NB4 (cell line): ENCODE data around the gene MYADML2.

Source experiments
- POLR2A ChIP-seq: IDR thresholded peaks from 2 replicates; pipeline ENCODE4 v1.6.1; 2011; ENCODE audit warnings: mild to moderate bottlenecking; ENCODE audit not compliant: insufficient read length; ENCODE audit errors: extremely low read depth
- TF ChIP-seq, protein P1 (sequence below): IDR thresholded peaks from one replicate; pipeline ENCODE4 v1.5.1; 2012; ENCODE audit warnings: low read depth, low read length
- TF ChIP-seq, protein P2 (sequence below): IDR thresholded peaks from 2 replicates; pipeline ENCODE4 v1.6.1; 2011; ENCODE audit warnings: low read depth, low read length

GRCh38 chr17:81912441-81913309, 34.4 kb downstream of the MYADML2 start:
- TF ChIP-seq, protein P1, sequence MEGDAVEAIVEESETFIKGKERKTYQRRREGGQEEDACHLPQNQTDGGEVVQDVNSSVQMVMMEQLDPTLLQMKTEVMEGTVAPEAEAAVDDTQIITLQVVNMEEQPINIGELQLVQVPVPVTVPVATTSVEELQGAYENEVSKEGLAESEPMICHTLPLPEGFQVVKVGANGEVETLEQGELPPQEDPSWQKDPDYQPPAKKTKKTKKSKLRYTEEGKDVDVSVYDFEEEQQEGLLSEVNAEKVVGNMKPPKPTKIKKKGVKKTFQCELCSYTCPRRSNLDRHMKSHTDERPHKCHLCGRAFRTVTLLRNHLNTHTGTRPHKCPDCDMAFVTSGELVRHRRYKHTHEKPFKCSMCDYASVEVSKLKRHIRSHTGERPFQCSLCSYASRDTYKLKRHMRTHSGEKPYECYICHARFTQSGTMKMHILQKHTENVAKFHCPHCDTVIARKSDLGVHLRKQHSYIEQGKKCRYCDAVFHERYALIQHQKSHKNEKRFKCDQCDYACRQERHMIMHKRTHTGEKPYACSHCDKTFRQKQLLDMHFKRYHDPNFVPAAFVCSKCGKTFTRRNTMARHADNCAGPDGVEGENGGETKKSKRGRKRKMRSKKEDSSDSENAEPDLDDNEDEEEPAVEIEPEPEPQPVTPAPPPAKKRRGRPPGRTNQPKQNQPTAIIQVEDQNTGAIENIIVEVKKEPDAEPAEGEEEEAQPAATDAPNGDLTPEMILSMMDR = no peak
- TF ChIP-seq POLR2A = no peak
- TF ChIP-seq, protein P2, sequence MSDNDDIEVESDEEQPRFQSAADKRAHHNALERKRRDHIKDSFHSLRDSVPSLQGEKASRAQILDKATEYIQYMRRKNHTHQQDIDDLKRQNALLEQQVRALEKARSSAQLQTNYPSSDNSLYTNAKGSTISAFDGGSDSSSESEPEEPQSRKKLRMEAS = no peak
